ENCODE data around the gene TMTC4.
"Not testable (repeated sequence)": the region's sequence is repeated elsewhere in the genome, so short reads cannot be mapped to it uniquely, and the experiment has no call there.

The TMTC4 gene

DNA sequence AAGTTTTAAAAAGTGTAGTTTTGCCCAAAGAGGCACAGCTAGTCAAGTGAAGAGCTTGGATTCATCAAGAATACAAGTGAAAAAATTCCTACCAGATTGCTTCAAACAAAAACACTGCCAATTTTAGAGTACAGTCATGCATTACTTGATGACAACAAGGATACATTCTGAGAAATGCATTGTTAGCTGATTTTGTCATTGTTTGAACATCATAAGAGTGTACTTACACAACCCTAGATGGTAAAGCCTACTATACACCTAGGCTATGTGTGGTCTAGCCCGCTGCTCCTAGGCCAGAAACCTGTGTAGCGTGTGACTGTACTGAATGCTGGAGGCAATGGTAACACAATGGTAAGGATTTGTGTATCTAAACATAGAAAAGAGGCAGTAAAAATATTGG is 41.1 kb downstream of the TMTC4 start:
- POLR2A ChIA-PET, result no interaction called here
- CTCF ChIA-PET, result interaction anchor here (0.7 kb wide), 1 partner anchor 61 kb away, joined by 3 read pairs; no protein-coding TSS in a partner anchor
- Histone ChIP-seq H3K9me3 (ENCODE audit: control extremely low read depth in 1 of 5, control insufficient read depth in 4 of 5, insufficient read depth in 2 of 5, low read depth in 1 of 5, low read length in 4 of 5) (no peaks in the 10 kb centered on the region), H3K27me3 (replicated peaks in 2 of 5; ENCODE audit: control insufficient read depth in 4 of 5, insufficient read depth in 5 of 5, low read length in 4 of 5) (no peaks in the 10 kb centered on the region), H3K4me3 (ENCODE audit: control insufficient read depth in 1 of 7, extremely low read depth in 1 of 7, insufficient read depth in 4 of 7, low read depth in 2 of 7, low read length in 6 of 7) (no peak overlapping the region), H3K27ac (ENCODE audit: insufficient read depth in 1 of 2, low read depth in 1 of 2, low read length in 2 of 2, poor library complexity in 1 of 2, severe bottlenecking in 2 of 2) (no peak overlapping the region), H3K36me3 (ENCODE audit: control insufficient read depth in 4 of 4, insufficient read depth in 4 of 4, low read length in 3 of 4) (peaks cover 33 to 77% (median 52%) of the 10 kb centered on the region in 4 experiments), H3K4me1 (ENCODE audit: control extremely low read depth in 1 of 4, control insufficient read depth in 4 of 4, insufficient read depth in 4 of 4, low read length in 3 of 4) (no peaks in the 10 kb centered on the region)
- WGBS (ENCODE audit: insufficient coverage), result 100% methylated on average over 2 of the region's 2 CpGs
- DNase-seq, result no peak

DNA sequence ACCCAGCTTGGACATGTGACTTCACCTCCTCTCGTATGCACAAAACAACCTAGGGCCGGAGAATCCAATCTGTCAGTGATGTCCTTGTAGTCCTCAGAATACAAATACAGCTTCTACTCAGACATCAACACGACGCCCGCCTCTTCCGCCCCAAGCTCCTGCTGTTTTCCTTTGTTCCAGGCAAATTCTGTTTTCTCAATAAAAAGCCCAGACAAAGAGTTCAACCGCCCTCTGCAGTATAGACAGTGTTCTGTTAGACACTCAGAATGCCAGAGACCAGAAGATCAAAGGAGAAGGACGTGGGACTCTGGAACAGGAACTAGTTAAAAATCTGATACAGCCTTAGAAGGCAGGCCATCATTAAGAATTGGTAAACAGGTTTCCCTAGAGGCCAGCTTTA is 44.0 kb downstream of the TMTC4 start:
- POLR2A ChIA-PET, result no interaction called here
- WGBS (ENCODE audit: insufficient coverage), result 97% methylated on average over 8 of the region's 8 CpGs

DNA sequence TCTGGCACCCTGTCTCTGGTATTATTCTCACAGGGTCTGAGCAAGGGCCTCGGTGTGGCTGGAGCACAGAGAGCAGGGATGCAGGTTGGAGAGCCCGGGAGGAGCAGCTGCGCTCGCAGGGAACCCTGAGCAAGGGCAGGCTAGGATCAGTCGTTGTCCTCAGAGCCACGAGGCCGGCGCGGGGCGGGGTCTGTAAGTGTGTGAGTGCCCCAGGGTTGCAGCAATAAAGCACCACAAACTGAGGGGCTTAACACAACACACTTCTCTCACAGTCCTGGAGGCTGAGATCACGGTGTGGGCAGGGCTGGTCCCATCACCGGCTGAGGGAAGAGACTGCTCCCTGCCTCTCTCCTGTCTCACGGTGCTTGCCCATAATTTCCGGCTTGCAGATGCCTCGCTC is 47.5 kb downstream of the TMTC4 start:
- Histone ChIP-seq H3K27me3 (replicated peaks in 2 of 5; ENCODE audit: control insufficient read depth in 4 of 5, insufficient read depth in 5 of 5, low read length in 4 of 5) (no peaks in the 10 kb centered on the region), H3K4me3 (ENCODE audit: control insufficient read depth in 1 of 7, extremely low read depth in 1 of 7, insufficient read depth in 4 of 7, low read depth in 2 of 7, low read length in 6 of 7) (no peak overlapping the region), H3K4me1 (ENCODE audit: control extremely low read depth in 1 of 4, control insufficient read depth in 4 of 4, insufficient read depth in 4 of 4, low read length in 3 of 4) (no peaks in the 10 kb centered on the region), H3K27ac (ENCODE audit: insufficient read depth in 1 of 2, low read depth in 1 of 2, low read length in 2 of 2, poor library complexity in 1 of 2, severe bottlenecking in 2 of 2) (no peak overlapping the region), H3K36me3 (ENCODE audit: control insufficient read depth in 4 of 4, insufficient read depth in 4 of 4, low read length in 3 of 4) (peaks cover 18 to 74% (median 55%) of the 10 kb centered on the region in 4 experiments), H3K9me3 (ENCODE audit: control extremely low read depth in 1 of 5, control insufficient read depth in 4 of 5, insufficient read depth in 2 of 5, low read depth in 1 of 5, low read length in 4 of 5) (peaks cover 0 to 3% (median 0%) of the 10 kb centered on the region in 5 experiments)
- DNase-seq, result no peak
- over 99% methylated on average over 10 of the region's 15 CpGs for WGBS (ENCODE audit: insufficient coverage)
- ChIA-PET CTCF (no interaction called here), POLR2A (no interaction called here)

More for the DNA sequence above, 44.0 kb downstream of the TMTC4 start:
- Histone ChIP-seq H3K27me3 (replicated peaks in 2 of 5; ENCODE audit: control insufficient read depth in 4 of 5, insufficient read depth in 5 of 5, low read length in 4 of 5) (no peaks in the 10 kb centered on the region), H3K27ac (ENCODE audit: insufficient read depth in 1 of 2, low read depth in 1 of 2, low read length in 2 of 2, poor library complexity in 1 of 2, severe bottlenecking in 2 of 2) (no peak overlapping the region), H3K4me1 (ENCODE audit: control extremely low read depth in 1 of 4, control insufficient read depth in 4 of 4, insufficient read depth in 4 of 4, low read length in 3 of 4) (no peaks in the 10 kb centered on the region), H3K36me3 (ENCODE audit: control insufficient read depth in 4 of 4, insufficient read depth in 4 of 4, low read length in 3 of 4) (peaks cover 26 to 72% (median 50%) of the 10 kb centered on the region in 4 experiments), H3K9me3 (ENCODE audit: control extremely low read depth in 1 of 5, control insufficient read depth in 4 of 5, insufficient read depth in 2 of 5, low read depth in 1 of 5, low read length in 4 of 5) (no peaks in the 10 kb centered on the region), H3K4me3 (ENCODE audit: control insufficient read depth in 1 of 7, extremely low read depth in 1 of 7, insufficient read depth in 4 of 7, low read depth in 2 of 7, low read length in 6 of 7) (no peak overlapping the region)
- CTCF ChIA-PET, result interaction anchor here (0.7 to 1.9 kb wide), 5 partner anchors 13 to 58 kb away, joined by 3 to 5 read pairs (median 5); no protein-coding TSS in a partner anchor
- no peak for DNase-seq

DNA sequence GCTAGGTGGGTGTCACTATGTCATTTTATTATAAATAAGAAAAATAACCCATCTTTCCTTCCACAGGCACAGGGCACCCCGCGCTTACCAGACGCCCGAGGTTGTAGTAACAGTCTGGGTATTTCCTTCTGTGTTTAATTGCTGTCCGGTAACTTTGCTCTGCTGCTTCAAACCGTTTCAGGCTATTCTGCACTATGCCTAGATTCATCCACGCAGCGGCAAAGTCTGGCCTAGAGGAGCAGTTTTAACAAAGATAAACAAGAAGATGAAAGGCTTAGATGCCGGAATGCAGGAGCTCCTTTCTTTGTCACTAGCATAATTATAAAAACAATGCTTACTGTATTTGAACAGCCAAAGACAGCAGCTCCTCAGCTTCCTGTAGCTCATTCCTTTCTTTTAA is 49.1 kb downstream of the TMTC4 start:
- Histone ChIP-seq H3K27ac (ENCODE audit: insufficient read depth in 1 of 2, low read depth in 1 of 2, low read length in 2 of 2, poor library complexity in 1 of 2, severe bottlenecking in 2 of 2) (no peak overlapping the region), H3K4me1 (ENCODE audit: control extremely low read depth in 1 of 4, control insufficient read depth in 4 of 4, insufficient read depth in 4 of 4, low read length in 3 of 4) (no peaks in the 10 kb centered on the region), H3K27me3 (replicated peaks in 2 of 5; ENCODE audit: control insufficient read depth in 4 of 5, insufficient read depth in 5 of 5, low read length in 4 of 5) (no peaks in the 10 kb centered on the region), H3K4me3 (ENCODE audit: control insufficient read depth in 1 of 7, extremely low read depth in 1 of 7, insufficient read depth in 4 of 7, low read depth in 2 of 7, low read length in 6 of 7) (no peak overlapping the region), H3K9me3 (ENCODE audit: control extremely low read depth in 1 of 5, control insufficient read depth in 4 of 5, insufficient read depth in 2 of 5, low read depth in 1 of 5, low read length in 4 of 5) (peaks cover 0 to 3% (median 0%) of the 10 kb centered on the region in 5 experiments), H3K36me3 (ENCODE audit: control insufficient read depth in 4 of 4, insufficient read depth in 4 of 4, low read length in 3 of 4) (peaks cover 20 to 76% (median 56%) of the 10 kb centered on the region in 4 experiments)
- DNase-seq, result no peak
- CTCF ChIA-PET, result interaction anchor here (0.8 to 2.2 kb wide), 4 partner anchors 23 to 53 kb away, joined by 3 to 7 read pairs (median 5); no protein-coding TSS in a partner anchor
- WGBS (ENCODE audit: insufficient coverage), result 93% methylated on average over 7 of the region's 9 CpGs
- POLR2A ChIA-PET, result no interaction called here

DNA sequence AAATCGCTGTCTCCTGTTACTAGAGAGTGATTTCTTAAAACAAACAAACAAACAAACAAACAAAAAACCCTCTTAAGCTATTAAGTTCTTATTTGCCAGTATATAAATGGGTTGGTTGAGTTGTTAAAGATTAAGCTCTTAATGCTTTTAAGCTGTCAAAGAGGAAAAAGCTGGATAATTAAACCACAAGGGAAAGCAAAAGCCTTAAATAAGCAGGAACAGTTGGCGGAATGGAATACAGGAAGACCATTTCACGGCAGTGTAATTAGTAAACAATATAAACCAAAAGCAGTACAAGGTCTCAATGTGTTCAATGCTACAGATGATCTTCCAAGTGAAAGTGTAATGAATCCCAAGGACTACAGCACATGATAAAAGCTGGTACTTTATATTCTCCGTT is 53.8 kb downstream of the TMTC4 start:
- no peak for DNase-seq
- ChIA-PET CTCF (interaction anchor here (1.3 kb wide), 1 partner anchor 33 kb away, joined by 3 read pairs; no protein-coding TSS in a partner anchor), POLR2A (no interaction called here)

DNA sequence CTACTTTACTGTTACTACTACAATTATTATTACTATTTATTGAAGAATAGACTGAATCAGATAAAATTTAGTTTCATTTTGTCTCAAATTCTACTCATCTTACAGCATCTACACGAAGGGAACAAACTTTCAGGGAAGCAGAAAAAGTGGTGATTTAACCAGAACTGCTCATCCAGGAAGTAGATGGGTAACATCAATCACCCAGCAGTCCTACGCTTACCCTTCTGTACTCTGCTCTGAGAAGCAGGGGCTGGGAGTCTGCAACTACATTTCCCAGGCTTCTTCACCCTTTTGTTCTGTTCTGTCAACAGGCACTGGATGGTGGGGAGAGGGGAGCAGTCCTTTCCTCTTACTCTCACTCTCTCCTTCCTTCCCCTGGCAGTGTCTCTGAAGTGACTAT is 54.7 kb downstream of the TMTC4 start:
- ChIA-PET CTCF (no interaction called here), POLR2A (no interaction called here)
- peaks cover 0 to 3% (median 2%) of the 10 kb centered on the region in 5 experiments for H3K9me3 ChIP-seq (ENCODE audit: control extremely low read depth in 1 of 5, control insufficient read depth in 4 of 5, insufficient read depth in 2 of 5, low read depth in 1 of 5, low read length in 4 of 5)
- no peak for DNase-seq
- H3K27ac ChIP-seq (ENCODE audit: insufficient read depth in 1 of 2, low read depth in 1 of 2, low read length in 2 of 2, poor library complexity in 1 of 2, severe bottlenecking in 2 of 2), result no peak overlapping the region
- no peaks in the 10 kb centered on the region for H3K4me1 ChIP-seq (ENCODE audit: control extremely low read depth in 1 of 4, control insufficient read depth in 4 of 4, insufficient read depth in 4 of 4, low read length in 3 of 4)
- H3K36me3 ChIP-seq (ENCODE audit: control insufficient read depth in 4 of 4, insufficient read depth in 4 of 4, low read length in 3 of 4), result peaks cover 7 to 38% (median 19%) of the 10 kb centered on the region in 4 experiments
- H3K4me3 ChIP-seq (ENCODE audit: control insufficient read depth in 1 of 7, extremely low read depth in 1 of 7, insufficient read depth in 4 of 7, low read depth in 2 of 7, low read length in 6 of 7), result no peak overlapping the region
- 67% methylated on average over 1 of the region's 2 CpGs for WGBS (ENCODE audit: insufficient coverage)
- no peaks in the 10 kb centered on the region for H3K27me3 ChIP-seq (replicated peaks in 2 of 5; ENCODE audit: control insufficient read depth in 4 of 5, insufficient read depth in 5 of 5, low read length in 4 of 5)

More for the DNA sequence above, 53.8 kb downstream of the TMTC4 start:
- Histone ChIP-seq H3K36me3 (ENCODE audit: control insufficient read depth in 4 of 4, insufficient read depth in 4 of 4, low read length in 3 of 4) (peaks cover 10 to 47% (median 25%) of the 10 kb centered on the region in 4 experiments), H3K4me1 (ENCODE audit: control extremely low read depth in 1 of 4, control insufficient read depth in 4 of 4, insufficient read depth in 4 of 4, low read length in 3 of 4) (no peaks in the 10 kb centered on the region), H3K4me3 (ENCODE audit: control insufficient read depth in 1 of 7, extremely low read depth in 1 of 7, insufficient read depth in 4 of 7, low read depth in 2 of 7, low read length in 6 of 7) (no peak overlapping the region), H3K27me3 (replicated peaks in 2 of 5; ENCODE audit: control insufficient read depth in 4 of 5, insufficient read depth in 5 of 5, low read length in 4 of 5) (no peaks in the 10 kb centered on the region), H3K27ac (ENCODE audit: insufficient read depth in 1 of 2, low read depth in 1 of 2, low read length in 2 of 2, poor library complexity in 1 of 2, severe bottlenecking in 2 of 2) (no peak overlapping the region), H3K9me3 (ENCODE audit: control extremely low read depth in 1 of 5, control insufficient read depth in 4 of 5, insufficient read depth in 2 of 5, low read depth in 1 of 5, low read length in 4 of 5) (peaks cover 0 to 3% (median 2%) of the 10 kb centered on the region in 5 experiments)
- no CpG with 5 or more reads among the region's 4 CpGs for WGBS (ENCODE audit: insufficient coverage)

DNA sequence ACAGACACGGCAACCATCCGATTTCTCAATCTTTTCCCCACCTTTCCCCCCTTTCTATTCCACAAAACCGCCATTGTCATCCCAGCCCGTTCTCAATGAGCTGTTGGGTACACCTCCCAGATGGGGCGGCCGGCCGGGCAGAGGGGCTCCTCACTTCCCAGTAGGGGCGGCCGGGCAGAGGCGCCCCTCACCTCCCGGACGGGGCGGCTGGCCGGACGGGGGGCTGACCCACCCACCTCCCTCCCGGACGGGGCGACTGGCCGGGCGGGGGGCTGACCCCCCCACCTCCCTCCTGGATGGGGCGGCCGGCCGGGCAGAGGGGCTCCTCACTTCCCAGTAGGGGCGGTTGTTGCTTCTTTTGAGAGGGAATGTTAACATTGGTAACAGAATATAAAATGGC is 55.7 kb downstream of the TMTC4 start:
- 100% methylated on average over 2 of the region's 24 CpGs for WGBS (ENCODE audit: insufficient coverage)
- DNase-seq; H3K27me3 ChIP-seq (replicated peaks in 2 of 5; ENCODE audit: control insufficient read depth in 4 of 5, insufficient read depth in 5 of 5, low read length in 4 of 5); H3K27ac ChIP-seq (ENCODE audit: insufficient read depth in 1 of 2, low read depth in 1 of 2, low read length in 2 of 2, poor library complexity in 1 of 2, severe bottlenecking in 2 of 2); H3K4me3 ChIP-seq (ENCODE audit: control insufficient read depth in 1 of 7, extremely low read depth in 1 of 7, insufficient read depth in 4 of 7, low read depth in 2 of 7, low read length in 6 of 7); H3K9me3 ChIP-seq (ENCODE audit: control extremely low read depth in 1 of 5, control insufficient read depth in 4 of 5, insufficient read depth in 2 of 5, low read depth in 1 of 5, low read length in 4 of 5); CTCF ChIA-PET; H3K4me1 ChIP-seq (ENCODE audit: control extremely low read depth in 1 of 4, control insufficient read depth in 4 of 4, insufficient read depth in 4 of 4, low read length in 3 of 4): not testable (repeated sequence)
- H3K36me3 ChIP-seq (ENCODE audit: control insufficient read depth in 4 of 4, insufficient read depth in 4 of 4, low read length in 3 of 4), result peaks cover 7 to 30% (median 14%) of the 10 kb centered on the region in 4 experiments
- POLR2A ChIA-PET, result interaction anchor here (0.6 kb wide), 1 partner anchor 1324 kb away, joined by 3 read pairs; no protein-coding TSS in a partner anchor

Data from common myeloid progenitor, CD34-positive (primary cell).